ENCODE results near the gene SYTL5.

SYTL5 gene

GRCh38 chrX:37967714-37968113 lies 38.6 kb upstream of the SYTL5 start:
- no peaks in the 10 kb centered on the region for H3K27me3 ChIP-seq (ENCODE audit: insufficient read depth, low read depth)
- H2AFZ ChIP-seq (ENCODE audit: low read depth) = no peak overlapping the region
- no peaks in the 10 kb centered on the region for H4K20me1 ChIP-seq (ENCODE audit: insufficient read depth)
- no peak overlapping the region for H3K9ac ChIP-seq
- H3K4me2 ChIP-seq = no peak overlapping the region
- no peaks in the 10 kb centered on the region for H3K36me3 ChIP-seq (ENCODE audit: insufficient read depth)
- no peak for TF ChIP-seq CTCF (conservative IDR thresholded peaks at IDR 0.05; ENCODE audit: low read depth, low read length)
- no peak overlapping the region for H3K4me3 ChIP-seq (IDR thresholded peaks at IDR 0.05; ENCODE audit: insufficient read depth, low read depth, low read length)
- no peaks in the 10 kb centered on the region for H3K4me1 ChIP-seq (ENCODE audit: low read depth, poor library complexity, severe bottlenecking)
- H3K27ac ChIP-seq = no peak overlapping the region
- H3K79me2 ChIP-seq (ENCODE audit: insufficient read depth, low read depth) = no peaks in the 10 kb centered on the region

GRCh38 chrX:37975421-37975820 lies 30.9 kb upstream of the SYTL5 start:
- no peaks in the 10 kb centered on the region for H3K79me2 ChIP-seq (ENCODE audit: insufficient read depth, low read depth)
- H2AFZ ChIP-seq (ENCODE audit: low read depth) = no peak overlapping the region
- H3K4me3 ChIP-seq (IDR thresholded peaks at IDR 0.05; ENCODE audit: insufficient read depth, low read depth, low read length) = no peak overlapping the region
- no peaks in the 10 kb centered on the region for H3K4me1 ChIP-seq (ENCODE audit: low read depth, poor library complexity, severe bottlenecking)
- no peak overlapping the region for H3K4me2 ChIP-seq
- no peak overlapping the region for H3K9ac ChIP-seq
- TF ChIP-seq CTCF (conservative IDR thresholded peaks at IDR 0.05; ENCODE audit: low read depth, low read length) = no peak
- H3K27me3 ChIP-seq (ENCODE audit: insufficient read depth, low read depth) = no peaks in the 10 kb centered on the region
- H3K36me3 ChIP-seq (ENCODE audit: insufficient read depth) = no peaks in the 10 kb centered on the region
- H3K27ac ChIP-seq = no peak overlapping the region
- H4K20me1 ChIP-seq (ENCODE audit: insufficient read depth) = no peaks in the 10 kb centered on the region

- Histone ChIP-seq H3K27me3 (ENCODE audit: insufficient read depth, low read depth) (no peaks in the 10 kb centered on the region), H3K4me3 (IDR thresholded peaks at IDR 0.05; ENCODE audit: insufficient read depth, low read depth, low read length) (no peak overlapping the region), H3K4me2 (no peak overlapping the region), H3K36me3 (ENCODE audit: insufficient read depth) (no peaks in the 10 kb centered on the region), H3K4me1 (ENCODE audit: low read depth, poor library complexity, severe bottlenecking) (no peaks in the 10 kb centered on the region), H3K27ac (no peak overlapping the region), H3K79me2 (ENCODE audit: insufficient read depth, low read depth) (no peaks in the 10 kb centered on the region), H4K20me1 (ENCODE audit: insufficient read depth) (no peaks in the 10 kb centered on the region), H2AFZ (ENCODE audit: low read depth) (no peak overlapping the region), H3K9ac (no peak overlapping the region)
- no peak for TF ChIP-seq CTCF (conservative IDR thresholded peaks at IDR 0.05; ENCODE audit: low read depth, low read length)
Observed at GRCh38 chrX:37976153-37976552, 30.2 kb upstream of the SYTL5 start.

- Histone ChIP-seq H3K4me1 (ENCODE audit: low read depth, poor library complexity, severe bottlenecking) (no peaks in the 10 kb centered on the region), H2AFZ (ENCODE audit: low read depth) (no peak overlapping the region), H3K36me3 (ENCODE audit: insufficient read depth) (no peaks in the 10 kb centered on the region)
Observed at GRCh38 chrX:37984880-37985279, 21.5 kb upstream of the SYTL5 start.

More at GRCh38 chrX:37984880-37985279, 21.5 kb upstream of the SYTL5 start:
- Histone ChIP-seq H4K20me1 (ENCODE audit: insufficient read depth) (no peaks in the 10 kb centered on the region), H3K9ac (no peak overlapping the region), H3K4me3 (IDR thresholded peaks at IDR 0.05; ENCODE audit: insufficient read depth, low read depth, low read length) (no peak overlapping the region), H3K27me3 (ENCODE audit: insufficient read depth, low read depth) (no peaks in the 10 kb centered on the region), H3K27ac (no peak overlapping the region), H3K4me2 (no peak overlapping the region), H3K79me2 (ENCODE audit: insufficient read depth, low read depth) (no peaks in the 10 kb centered on the region)
- no peak for TF ChIP-seq CTCF (conservative IDR thresholded peaks at IDR 0.05; ENCODE audit: low read depth, low read length)

Measured in KMS-11 (cell line).